Fibroblast of lung (primary cell): Measurements from ENCODE around the gene DGKZ.

Source experiments
- CTCF ChIP-seq, 2 donors: IDR thresholded peaks in 1 of 2; conservative IDR thresholded peaks in 1 of 2; 1 replicate in 1 of 2; 2 replicates in 1 of 2; pipeline ENCODE4 v1.5.1; 2011 to 2012; ENCODE audit warnings: low read length in 2 of 2, control low read depth in 1 of 2, inconsistent platforms in 1 of 2, low read depth in 1 of 2, mild to moderate bottlenecking in 1 of 2
- EZH2 ChIP-seq: IDR thresholded peaks from 2 replicates; pipeline ENCODE4 v1.5.1; 2012; ENCODE audit warnings: low read length, control low read depth, mild to moderate bottlenecking; ENCODE audit errors: missing control alignments

DNA sequence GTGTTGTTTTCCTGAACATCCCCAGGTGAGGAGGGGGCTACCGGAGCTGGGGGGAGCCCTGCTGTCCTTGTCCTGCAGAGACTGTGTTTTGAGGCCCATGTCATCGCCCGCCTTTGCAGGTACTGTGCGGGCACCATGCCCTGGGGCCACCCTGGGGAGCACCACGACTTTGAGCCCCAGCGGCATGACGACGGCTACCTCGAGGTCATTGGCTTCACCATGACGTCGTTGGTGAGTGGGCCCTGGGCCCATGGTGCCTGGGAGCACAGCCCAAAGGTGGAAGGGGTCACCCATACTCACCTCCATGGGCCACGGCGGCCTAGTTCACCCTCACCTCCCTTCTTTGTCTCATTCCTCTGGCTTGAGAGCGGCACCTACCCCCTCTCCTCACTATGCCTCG, 27.6 kb downstream of the DGKZ start:
- TF ChIP-seq CTCF (conservative IDR thresholded peaks at IDR 0.05 in 1 of 2, IDR thresholded peaks at IDR 0.05 in 1 of 2; ENCODE audit: low read depth in 1 of 2, low read length in 2 of 2) (no peak), EZH2 (no peak)
